NCI-H2196 (cell line): Measurements from ENCODE around the gene HLA-E.
"Not testable (repeated sequence)": the region's sequence is repeated elsewhere in the genome, so short reads cannot be mapped to it uniquely, and the experiment has no call there.

Experiments
- DNase-seq: peaks from one replicate; lab custom pipeline; 2025; ENCODE audit not compliant: unreplicated experiment; lab: John Stamatoyannopoulos, UW

Gene HLA-E

DNA sequence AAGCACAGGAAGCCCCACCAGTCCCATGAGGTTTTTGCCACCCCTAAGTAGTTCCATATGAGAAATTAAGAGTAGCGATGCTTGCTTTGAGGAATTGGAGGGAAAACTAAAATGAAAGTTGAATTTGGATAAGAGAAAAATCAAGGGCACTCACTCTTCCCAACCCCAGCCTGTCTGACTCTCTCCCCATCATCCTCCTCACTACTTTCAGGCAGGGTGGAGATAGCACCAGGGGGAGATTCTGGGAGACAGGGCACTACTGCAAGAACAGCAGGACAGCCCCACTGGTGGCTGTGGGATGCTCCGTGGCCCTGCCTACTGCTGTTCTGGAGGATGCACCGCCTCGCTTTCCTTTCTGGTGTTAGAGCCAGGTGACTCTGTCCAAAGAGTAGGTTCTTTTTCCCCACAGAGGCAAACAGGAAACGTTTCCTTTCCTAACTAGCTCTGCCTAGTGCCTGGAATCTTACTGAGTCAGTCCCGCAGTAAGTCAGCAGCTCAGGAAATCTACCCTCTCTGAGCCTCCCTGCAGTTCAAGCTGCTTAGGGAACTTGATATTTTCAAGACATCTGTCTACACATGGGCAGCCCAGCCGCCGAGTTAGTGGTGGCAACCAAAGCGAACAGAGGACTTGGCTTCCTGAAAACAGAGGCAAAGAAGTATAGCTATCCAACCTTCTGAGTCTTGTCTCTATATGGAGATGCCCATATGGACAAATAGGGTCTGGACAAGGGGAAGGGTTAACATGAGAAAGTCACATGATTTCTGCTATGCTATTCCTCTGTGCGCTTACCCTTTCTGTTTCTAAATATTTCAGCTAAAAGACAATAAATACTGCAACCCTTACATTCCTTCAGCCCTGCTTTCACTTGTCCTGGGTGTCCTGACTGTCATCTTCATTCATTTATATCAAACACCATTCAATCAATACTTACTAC is 11.4 kb downstream of the HLA-E start:
- DNase-seq: no peak

DNA sequence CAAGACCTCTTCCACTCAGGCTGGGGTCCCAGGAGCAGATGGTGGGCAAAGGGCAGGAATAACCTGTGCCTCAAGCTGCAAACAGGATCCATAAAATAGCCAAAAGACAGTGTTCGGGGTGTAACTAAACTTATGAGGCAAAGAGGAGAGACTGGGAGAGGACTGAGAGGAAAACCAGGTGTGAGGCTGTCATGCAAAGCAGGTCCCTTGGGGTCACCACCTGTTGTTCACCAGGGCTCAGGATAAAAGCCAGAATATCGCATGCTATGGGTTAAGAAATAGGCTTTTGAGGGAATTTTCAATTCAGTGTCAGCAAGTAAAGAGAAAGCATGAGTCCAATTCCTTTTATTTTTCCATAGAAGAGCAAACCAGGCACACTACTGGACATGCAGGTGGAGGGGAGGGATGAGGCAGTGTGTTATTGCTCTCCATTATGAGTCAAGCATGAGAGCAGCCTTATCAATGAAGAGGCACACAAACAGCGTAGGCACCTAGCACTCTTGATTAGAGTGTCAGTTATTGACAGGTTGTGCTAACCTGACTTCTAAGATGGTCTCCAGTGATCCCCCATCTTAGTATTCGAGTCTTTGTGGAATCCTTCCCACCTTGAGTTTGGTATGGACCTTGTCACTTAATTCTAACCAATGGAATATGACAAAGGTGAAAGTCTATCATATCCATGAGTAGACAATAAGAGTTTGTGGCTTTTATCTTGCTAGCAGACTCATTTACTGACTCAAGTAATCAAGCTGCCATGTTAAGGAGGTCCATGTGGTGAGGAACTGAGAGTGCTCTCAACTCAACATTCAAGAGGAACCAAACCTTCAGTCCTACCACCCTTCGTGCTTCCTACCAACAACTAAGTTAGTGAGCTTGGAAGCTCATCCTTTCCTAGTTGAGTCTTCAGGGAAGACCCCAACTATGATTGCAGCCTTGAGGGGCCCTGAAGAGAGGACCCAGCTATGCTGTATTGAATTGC is 18.8 kb downstream of the HLA-E start:
- no peak for DNase-seq

DNA sequence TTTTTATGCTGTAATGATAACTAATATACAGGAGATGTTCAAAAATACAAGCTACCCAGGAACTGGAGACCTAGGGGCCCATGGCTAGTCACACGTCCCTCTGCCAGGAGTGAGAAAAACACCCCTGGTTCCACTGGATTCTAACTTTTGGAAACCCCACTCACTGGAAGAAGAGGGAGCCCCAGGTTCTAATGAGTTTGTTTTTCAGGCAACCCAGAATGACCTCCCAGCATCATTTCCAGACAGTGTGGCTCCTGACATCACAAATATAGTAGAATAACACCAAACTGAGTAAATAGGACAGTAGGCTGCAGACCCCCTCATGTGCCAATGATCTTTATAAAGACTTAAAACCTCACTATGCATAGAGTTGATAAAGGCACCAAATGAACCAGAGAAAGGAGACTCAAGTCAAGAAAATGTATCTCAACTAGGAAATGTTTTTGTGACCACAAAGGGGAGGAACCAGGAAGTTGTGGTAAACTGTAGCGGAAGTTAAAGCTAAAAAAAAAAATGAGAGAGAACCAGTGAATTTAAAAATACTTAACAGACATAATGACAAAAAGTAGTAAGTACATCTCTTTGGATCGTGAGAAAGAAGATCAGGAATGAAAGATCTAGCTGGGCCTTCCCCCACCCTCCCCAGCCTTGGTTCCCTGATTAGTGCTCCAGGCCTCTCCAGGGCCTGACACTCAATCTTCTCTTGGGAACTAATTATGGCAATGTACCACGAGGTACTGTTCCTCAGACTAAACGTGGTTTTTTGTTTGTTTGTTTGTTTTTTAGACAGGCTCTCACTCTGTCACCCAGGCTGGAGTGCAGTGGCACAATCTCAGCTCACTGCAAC is 19.8 kb downstream of the HLA-E start:
- DNase-seq: no peak

DNA sequence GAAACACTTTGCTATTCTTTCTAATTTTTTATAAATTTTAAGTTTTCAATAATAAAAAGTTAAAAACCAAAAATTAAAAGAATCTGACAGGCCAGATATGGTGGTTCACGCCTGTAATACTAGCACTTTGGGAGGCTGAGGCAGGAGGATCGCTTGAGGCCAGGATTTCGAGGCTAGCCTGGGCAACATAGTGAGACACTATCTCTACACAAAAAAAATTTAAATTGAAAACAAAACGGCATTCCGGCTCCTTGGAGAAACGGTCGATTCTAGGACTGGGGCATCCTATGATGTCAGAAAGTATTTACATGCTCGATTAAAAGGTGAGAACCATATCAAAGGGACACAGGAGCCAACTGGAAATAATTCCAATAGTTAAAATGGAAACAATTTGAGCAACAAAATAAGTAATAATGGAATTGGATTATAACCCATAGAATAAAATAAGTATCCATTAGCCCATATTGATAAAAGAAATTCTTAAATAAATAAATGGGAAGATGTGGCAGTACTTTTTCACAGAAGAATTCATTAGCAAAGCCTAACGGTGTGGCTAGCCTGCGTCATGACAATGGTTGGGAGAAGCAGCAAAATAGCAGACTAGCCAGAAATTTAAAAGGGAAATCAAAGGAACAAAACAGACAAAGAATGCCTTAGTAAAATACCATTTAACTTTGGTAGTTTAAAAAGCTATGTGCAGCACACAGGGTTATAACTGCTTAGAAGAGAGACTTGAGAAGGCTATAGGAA is 21.3 kb downstream of the HLA-E start:
- no peak for DNase-seq

DNA sequence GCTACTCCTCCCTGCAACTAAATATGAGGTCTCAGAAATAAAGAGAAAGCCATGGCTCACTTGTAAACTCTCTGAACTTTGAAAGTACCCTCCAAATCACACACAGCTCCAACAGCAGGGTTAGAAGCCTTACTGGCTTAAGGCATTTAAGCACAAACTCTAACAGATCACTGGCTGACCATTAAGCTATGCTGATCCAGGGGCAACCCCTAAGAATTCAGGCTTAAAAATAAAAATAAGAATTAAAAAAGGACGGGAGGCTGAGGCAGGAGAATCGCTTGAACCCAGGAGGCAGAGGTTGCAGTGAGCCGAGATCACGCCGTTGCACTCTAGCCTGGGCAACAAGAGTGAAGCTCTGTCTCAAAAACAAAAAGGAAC is 21.8 kb downstream of the HLA-E start:
- DNase-seq: no peak

DNA sequence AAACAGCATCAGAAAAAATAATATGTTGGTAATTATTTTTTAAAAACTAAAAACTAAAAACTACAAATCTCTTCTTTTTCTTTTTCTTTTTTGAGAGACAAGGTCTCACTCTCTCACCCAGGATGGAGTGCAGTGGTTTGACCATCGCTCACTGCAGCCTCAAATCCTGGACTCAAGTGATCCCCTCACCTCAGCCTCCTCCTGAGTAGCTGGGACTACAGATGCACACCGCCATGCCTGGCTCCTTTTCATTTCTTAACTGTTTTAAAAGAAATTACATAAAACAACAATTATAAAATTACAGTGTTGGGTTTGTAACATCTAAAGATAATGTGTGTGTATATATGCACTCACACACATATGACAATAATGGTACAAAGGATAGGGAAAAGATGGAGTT is 24.1 kb downstream of the HLA-E start:
- DNase-seq: no peak

DNA sequence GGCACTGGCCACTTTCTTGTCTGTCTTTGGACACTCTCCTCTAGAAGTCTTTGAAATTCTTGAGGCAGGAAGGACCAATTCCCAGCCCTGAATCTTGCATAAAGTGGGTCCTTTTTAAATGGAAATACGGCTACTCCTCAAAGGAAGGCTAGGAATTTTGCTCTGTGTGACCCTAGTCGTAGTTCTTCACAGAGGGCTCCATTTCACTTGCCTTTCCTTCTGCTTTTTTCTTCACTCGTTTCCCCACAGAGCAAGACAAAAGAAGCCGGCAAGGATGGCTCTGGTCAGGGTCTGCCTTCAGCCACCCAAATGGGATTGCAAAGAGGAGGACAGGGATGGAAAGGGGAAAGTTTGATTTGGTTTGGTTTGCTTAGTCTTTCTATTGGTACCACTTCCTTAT is 25.8 kb downstream of the HLA-E start:
- DNase-seq: no peak

DNA sequence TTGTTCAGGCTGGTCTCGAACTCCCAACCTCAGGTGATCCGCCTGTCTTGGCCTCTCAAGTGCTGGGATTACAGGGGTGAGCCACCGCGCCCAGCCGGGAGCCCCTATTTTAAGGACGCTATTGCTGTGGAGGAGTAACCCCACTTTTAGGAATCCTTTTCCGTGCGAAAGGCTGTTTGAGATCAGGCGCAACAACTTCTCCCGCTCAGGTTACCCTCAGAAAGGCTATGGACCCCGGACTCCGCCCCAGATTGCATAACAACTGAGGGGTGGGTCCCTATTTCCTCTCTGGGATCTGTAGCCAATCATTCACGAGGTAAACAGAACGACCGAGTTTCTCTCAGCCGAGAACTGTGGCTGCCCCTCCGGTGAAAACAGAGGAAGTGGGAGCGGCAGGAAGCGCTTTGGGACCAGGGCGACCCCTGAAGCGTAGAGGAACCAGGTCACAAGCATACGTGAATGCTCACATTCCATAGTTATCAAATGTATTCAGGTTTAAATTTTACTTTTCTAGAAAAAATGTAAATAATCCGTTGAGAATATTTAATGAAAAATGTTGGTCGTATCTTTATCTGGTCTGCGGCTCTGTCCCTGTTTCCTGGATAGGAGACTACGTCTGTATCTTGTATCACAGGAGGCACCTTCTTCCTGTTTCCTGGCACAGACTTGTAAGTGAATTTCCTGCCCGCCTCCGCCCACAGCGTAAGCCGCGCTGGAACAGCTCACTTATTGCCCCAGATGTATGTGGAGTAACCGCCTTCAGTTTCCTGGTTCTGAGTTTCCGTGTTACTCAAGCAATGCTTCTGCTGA is 26.8 kb downstream of the HLA-E start:
- no peak for DNase-seq

DNA sequence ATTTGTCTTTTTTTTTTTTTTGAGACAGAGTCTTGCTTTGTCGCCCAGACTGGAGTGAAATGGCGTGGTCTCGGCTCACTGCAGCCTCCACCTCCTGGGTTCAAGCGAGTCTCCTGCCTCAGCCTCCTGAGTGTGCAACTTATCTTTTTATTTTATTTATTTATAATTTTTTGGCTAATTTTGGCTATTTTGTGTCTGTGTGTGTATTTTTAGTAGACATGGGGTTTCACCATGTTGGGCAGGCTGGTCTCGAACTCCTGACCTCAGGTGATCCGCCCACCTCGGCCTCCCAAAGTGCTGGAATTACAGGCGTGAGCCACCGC is 27.4 kb downstream of the HLA-E start:
- DNase-seq: not testable (repeated sequence)

DNA sequence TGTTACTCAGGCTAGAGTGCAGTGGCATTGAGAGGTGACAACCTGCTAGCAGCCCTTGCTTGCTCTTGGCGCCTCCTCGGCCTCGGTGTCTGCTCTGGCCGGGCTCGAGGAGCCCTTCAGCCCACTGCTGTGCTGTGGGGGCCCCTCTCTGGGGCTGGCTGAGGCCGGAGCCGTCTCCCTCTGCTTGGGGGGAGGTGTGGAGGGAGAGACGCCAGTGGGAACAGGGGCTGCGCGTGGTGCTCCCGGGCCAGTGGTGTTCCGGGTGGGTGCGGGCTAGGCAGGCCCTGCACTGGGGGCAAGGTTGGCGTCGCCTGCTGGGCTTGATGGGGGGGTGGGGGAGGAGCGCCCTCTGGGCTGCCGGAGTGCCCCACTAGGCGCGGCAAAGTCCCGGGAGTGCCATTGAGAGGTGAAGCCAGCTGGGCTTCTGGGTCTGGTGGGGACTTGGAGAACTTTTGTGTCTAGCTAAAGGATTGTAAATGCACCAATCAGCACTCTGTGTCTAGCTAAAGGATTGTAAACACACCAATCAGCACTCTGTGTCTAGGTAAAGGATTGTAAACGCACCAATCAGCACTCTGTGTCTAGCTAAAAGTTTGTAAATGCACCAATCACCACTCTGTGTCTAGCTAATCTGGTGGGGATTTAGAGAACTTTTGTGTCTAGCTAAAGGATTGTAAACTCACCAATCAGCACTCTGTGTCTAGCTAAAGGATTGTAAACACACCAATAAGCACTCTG is 28.6 kb downstream of the HLA-E start:
- DNase-seq: not testable (repeated sequence)

DNA sequence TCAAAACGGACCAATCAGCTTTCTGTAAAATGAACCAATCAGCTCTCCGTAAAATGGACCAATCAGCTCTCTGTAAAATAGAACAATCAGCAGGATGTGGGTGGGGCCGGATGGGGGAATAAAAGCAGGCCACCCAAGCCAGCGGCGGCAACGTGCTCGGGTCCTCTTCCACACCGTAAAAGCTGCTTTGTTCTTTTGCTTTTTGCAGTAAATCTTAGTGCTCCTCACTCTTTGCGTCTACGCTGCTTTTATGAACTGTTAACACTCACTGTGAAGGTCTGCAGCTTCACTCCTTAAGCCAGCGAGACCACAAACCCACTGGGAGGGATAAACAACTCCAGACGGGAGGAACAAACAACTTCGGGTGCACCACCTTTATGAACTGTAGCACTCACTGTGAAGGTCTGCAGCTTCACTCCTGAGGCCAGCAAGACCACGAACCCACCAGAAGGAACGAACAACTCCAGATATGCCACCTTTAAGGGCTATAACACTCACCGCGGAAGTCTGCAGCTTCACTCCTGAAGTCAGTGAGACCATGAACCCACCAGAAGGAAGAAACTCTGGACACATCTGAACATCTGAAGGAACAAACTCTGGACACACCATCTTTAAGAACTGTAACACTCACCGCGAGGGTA is 29.3 kb downstream of the HLA-E start:
- DNase-seq: not testable (repeated sequence)

DNA sequence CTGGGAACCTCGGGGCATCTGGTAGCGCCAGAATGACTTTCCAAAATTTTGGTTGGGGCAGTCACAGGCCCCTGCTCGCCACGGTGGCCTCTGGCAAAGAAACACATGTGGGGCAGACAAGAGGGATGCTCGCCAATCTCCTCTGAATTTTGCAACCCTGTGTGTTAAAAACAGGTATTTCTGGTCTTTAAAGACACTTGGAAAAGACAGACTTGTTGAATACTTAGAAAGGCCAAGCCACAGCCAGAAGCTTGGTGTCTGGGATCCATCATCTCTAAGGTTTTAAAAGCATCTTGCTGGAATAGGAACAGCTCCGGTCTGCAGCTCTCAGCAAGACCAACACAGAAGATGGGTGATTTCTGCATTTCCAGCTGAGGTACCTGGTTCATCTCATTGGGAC is 31.2 kb downstream of the HLA-E start:
- no peak for DNase-seq

DNA sequence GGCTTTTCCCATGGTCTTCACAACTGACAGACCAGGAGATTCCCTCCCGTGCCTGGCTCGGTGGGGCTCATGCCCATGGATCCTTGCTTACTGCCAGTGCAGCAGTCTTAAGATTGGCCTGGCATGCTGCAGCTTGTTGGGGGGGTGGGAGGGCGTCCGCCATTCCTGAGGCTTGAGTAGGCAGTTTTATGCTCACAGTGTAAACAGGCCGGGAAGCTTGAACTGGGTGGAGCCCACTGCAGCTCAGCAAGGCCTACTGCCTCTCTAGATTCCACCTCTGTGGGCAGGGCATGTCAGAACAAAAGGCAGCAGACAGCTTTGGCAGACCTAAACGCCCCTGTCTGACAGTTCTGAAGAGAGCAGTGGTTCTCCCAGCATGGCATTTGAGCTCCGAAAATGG is 31.8 kb downstream of the HLA-E start:
- DNase-seq: not testable (repeated sequence)

DNA sequence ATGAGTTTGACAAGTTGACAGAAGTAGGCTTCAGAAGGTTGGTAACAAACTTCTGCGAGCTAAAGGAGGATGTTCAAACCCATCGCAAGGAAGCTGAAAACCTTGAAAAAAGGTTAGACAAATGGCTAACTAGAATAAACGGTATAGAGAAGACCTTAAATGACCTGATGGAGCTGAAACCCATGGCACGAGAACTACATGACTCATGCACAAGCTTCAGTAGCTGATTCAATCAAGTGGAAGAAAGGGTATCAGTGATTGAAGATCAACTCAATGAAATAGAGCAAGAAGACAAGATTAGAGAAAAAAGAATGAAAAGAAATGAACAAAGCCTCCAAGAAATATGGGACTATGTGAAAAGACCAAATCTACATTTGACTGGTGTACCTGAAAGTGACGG is 32.6 kb downstream of the HLA-E start:
- not testable (repeated sequence) for DNase-seq

DNA sequence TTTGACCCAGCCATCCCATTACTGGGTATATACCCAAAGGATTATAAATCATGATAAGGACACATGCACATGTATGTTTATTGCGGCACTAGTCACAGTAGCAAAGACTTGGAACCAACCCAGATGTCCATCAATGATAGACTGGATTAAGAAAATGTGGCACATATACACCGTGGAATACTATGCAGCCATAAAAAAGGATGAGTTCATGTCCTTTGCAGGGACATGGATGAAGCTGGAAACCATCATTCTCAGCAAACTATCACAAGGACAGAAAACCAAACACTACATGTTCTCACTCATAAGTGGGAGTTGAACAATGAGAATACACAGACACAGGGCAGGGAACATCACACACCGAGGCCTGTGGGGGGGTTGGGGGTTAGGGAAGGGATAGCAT is 37.1 kb downstream of the HLA-E start:
- DNase-seq: not testable (repeated sequence)

DNA sequence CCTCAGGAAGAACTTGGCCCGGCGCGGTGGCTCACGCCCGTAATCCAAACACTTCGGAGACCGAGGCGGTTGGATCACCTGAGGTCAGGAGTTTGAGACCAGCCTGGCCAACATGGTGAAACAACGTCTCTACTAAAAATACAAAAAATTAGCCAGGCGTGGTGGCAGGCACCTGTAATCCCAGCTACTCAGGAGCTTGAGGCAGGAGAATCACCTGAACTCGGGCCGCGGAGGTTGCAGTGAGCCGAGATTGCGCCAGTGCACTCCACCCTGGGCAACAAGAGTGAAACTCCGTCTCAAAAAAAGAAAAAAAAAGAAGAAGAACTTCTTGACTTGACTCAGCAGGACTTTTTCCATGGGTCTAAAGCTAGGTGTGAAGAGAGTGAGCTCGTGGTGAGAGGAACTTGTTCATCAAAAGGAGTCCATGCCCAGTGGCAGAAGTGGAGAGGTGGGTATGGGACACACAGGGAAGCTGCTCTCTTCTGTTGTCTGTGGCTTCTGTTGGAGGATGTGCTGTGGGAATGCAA is 40.1 kb downstream of the HLA-E start:
- not testable (repeated sequence) for DNase-seq

DNA sequence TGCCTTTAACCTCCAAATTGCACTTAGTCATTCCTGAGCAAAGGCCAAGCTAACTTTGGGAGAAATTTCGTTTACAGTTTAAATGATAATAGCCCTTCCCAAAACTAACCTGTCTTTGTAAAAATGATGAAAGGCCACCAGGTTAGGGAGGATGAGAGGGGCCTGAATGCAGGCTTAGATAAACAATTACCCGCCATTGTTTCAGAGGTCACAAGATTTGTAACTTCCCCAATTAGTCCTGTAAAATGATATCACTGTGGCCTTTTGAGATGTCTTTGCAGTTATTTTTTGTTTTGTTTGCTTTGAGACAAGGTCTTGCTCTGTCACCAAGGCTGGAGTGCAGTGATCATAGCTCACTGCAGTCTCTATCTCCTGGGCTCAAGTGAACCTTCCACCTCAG is 40.7 kb downstream of the HLA-E start:
- DNase-seq: no peak
